ENCODE measurements around the gene JAM2. TPM values are rescaled to one million over a fixed set of nuclear protein-coding genes. Genes with fewer than 3 reads are reported as not detected.

The JAM2 gene
- total RNA-seq, 1 experiment from 2014 or later: 0.20 TPM

DNA sequence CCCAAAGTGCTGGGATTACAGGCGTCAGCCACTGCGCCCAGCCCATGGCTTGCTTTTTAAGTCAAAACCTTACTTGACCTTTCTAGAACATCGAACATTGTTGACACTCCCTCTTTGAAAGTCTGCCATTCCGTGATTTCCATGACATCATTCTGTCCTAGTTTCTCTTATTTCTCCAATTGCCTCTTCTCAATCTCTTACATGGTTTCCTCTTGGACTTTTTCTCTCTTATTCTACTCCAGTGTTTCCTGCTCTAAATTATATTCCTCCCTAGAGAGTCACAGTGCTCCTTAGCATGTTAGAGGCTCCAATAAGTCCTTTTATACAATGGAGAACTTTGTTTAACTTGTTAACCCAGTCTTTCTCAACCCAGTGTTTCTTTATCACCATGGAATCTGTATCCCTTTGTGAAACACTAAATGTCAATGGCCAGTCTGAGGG, 25.5 kb downstream of the JAM2 start:
- no peak overlapping the region for H3K27ac Mint-ChIP-seq (ENCODE audit: unreplicated experiment)
- BruUV-seq (replicated peaks): no TSS peak
- Histone ChIP-seq H3K4me1 (no peaks in the 10 kb centered on the region), H3K4me3 (ENCODE audit: low read depth, low read length) (no peak overlapping the region), H3K27me3 (replicated peaks; ENCODE audit: control insufficient read depth, insufficient read depth, low read length) (no peaks in the 10 kb centered on the region), H3K36me3 (ENCODE audit: control insufficient read depth, insufficient read depth, low read length) (no peaks in the 10 kb centered on the region), H3K9me3 (no peaks in the 10 kb centered on the region)
- H3K27me3 Mint-ChIP-seq (ENCODE audit: insufficient read depth, unreplicated experiment): peaks cover 23% of the 10 kb centered on the region
- TF ChIP-seq, protein P1, sequence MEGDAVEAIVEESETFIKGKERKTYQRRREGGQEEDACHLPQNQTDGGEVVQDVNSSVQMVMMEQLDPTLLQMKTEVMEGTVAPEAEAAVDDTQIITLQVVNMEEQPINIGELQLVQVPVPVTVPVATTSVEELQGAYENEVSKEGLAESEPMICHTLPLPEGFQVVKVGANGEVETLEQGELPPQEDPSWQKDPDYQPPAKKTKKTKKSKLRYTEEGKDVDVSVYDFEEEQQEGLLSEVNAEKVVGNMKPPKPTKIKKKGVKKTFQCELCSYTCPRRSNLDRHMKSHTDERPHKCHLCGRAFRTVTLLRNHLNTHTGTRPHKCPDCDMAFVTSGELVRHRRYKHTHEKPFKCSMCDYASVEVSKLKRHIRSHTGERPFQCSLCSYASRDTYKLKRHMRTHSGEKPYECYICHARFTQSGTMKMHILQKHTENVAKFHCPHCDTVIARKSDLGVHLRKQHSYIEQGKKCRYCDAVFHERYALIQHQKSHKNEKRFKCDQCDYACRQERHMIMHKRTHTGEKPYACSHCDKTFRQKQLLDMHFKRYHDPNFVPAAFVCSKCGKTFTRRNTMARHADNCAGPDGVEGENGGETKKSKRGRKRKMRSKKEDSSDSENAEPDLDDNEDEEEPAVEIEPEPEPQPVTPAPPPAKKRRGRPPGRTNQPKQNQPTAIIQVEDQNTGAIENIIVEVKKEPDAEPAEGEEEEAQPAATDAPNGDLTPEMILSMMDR (IDR thresholded peaks at IDR 0.05; ENCODE audit: insufficient read depth in 1 of 2, low read depth in 1 of 2, low read length in 1 of 2, severe bottlenecking in 1 of 2, unreplicated experiment in 1 of 2): no peak
- intact Hi-C loops (cut with micrococcal nuclease; ENCODE audit: unreplicated experiment): no loop called here
- DNase-seq: no peak
- H3K36me3 Mint-ChIP-seq (ENCODE audit: insufficient read depth, unreplicated experiment): no peaks in the 10 kb centered on the region
- ChIA-PET CTCF (no interaction called here), POLR2A (no interaction called here)
- no peak overlapping the region for H3K4me3 Mint-ChIP-seq (ENCODE audit: unreplicated experiment)
- no peaks in the 10 kb centered on the region for H3K9me3 Mint-ChIP-seq (ENCODE audit: unreplicated experiment)
- no peaks in the 10 kb centered on the region for H3K4me1 Mint-ChIP-seq (ENCODE audit: low read depth, unreplicated experiment)

DNA sequence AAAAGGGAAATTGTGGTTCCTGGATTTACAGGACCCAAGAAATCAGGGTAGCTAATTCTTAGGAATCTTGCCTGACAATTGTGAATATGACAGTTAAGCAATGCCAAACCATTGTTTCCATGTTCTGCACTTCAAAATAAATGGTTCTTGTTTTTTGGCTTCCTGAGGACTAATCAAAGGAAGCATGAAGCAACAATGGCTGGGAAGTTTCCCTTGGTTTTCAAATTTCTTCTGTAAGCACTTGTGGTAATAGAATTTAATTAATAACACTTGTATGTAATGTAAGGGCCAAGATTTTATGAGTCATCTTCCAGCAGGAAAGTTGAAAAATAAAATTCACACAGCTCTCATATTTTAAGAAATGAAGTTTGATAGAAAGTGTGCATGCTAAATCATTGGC, 31.7 kb downstream of the JAM2 start:
- H3K27me3 Mint-ChIP-seq (ENCODE audit: insufficient read depth, unreplicated experiment): peaks cover 15% of the 10 kb centered on the region
- ChIA-PET CTCF (no interaction called here), POLR2A (no interaction called here)
- H3K36me3 Mint-ChIP-seq (ENCODE audit: insufficient read depth, unreplicated experiment): no peaks in the 10 kb centered on the region
- H3K4me3 Mint-ChIP-seq (ENCODE audit: unreplicated experiment): no peak overlapping the region
- no peaks in the 10 kb centered on the region for H3K9me3 Mint-ChIP-seq (ENCODE audit: unreplicated experiment)
- no peak overlapping the region for H3K4me3 ChIP-seq (ENCODE audit: low read depth, low read length)
- DNase-seq: no peak
- H3K36me3 ChIP-seq (ENCODE audit: control insufficient read depth, insufficient read depth, low read length): no peaks in the 10 kb centered on the region
- H3K4me1 ChIP-seq: no peaks in the 10 kb centered on the region
- TF ChIP-seq, protein P1 (IDR thresholded peaks at IDR 0.05; ENCODE audit: insufficient read depth in 1 of 2, low read depth in 1 of 2, low read length in 1 of 2, severe bottlenecking in 1 of 2, unreplicated experiment in 1 of 2): no peak
- no peaks in the 10 kb centered on the region for H3K27me3 ChIP-seq (replicated peaks; ENCODE audit: control insufficient read depth, insufficient read depth, low read length)
- no peaks in the 10 kb centered on the region for H3K4me1 Mint-ChIP-seq (ENCODE audit: low read depth, unreplicated experiment)
- H3K27ac Mint-ChIP-seq (ENCODE audit: unreplicated experiment): no peak overlapping the region
- H3K9me3 ChIP-seq: no peaks in the 10 kb centered on the region
- no TSS peak for BruUV-seq (replicated peaks)
- intact Hi-C loops (cut with micrococcal nuclease; ENCODE audit: unreplicated experiment): no loop called here

DNA sequence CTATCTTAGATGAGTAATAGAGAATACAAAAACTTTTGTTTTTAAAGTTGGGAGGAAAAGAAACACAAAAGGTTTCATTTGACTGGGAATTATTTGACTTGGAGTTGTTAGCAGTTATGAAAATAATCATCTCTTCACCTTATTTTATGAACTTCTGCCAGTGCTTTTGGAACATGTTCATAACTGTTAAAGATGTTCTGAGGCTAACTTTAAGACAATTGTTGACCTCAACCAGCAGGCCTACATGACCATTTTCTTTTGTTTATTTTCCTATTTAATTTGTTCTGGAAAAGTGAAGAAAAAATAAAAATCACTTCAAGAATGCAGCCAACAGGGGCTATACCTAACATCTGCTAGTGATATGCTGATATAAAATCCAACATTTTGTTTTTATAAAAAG, 37.4 kb downstream of the JAM2 start:
- intact Hi-C loops (cut with micrococcal nuclease; ENCODE audit: unreplicated experiment): no loop called here
- Mint-ChIP-seq H3K36me3 (ENCODE audit: insufficient read depth, unreplicated experiment) (no peaks in the 10 kb centered on the region), H3K27ac (ENCODE audit: unreplicated experiment) (no peak overlapping the region), H3K27me3 (ENCODE audit: insufficient read depth, unreplicated experiment) (peaks cover 6% of the 10 kb centered on the region), H3K4me1 (ENCODE audit: low read depth, unreplicated experiment) (no peaks in the 10 kb centered on the region), H3K4me3 (ENCODE audit: unreplicated experiment) (no peak overlapping the region), H3K9me3 (ENCODE audit: unreplicated experiment) (no peaks in the 10 kb centered on the region)
- no peaks in the 10 kb centered on the region for H3K36me3 ChIP-seq (ENCODE audit: control insufficient read depth, insufficient read depth, low read length)
- DNase-seq: no peak
- BruUV-seq (replicated peaks): no TSS peak
- POLR2A ChIA-PET: no interaction called here
- H3K27me3 ChIP-seq (replicated peaks; ENCODE audit: control insufficient read depth, insufficient read depth, low read length): no peaks in the 10 kb centered on the region
- no peaks in the 10 kb centered on the region for H3K4me1 ChIP-seq
- no peaks in the 10 kb centered on the region for H3K9me3 ChIP-seq
- H3K4me3 ChIP-seq (ENCODE audit: low read depth, low read length): no peak overlapping the region
- TF ChIP-seq, protein P1 (IDR thresholded peaks at IDR 0.05; ENCODE audit: insufficient read depth in 1 of 2, low read depth in 1 of 2, low read length in 1 of 2, severe bottlenecking in 1 of 2, unreplicated experiment in 1 of 2): no peak
- CTCF ChIA-PET: no interaction called here
